ENCODE results near the gene EOGT. TPM values are rescaled to one million over a fixed set of nuclear protein-coding genes. Genes with fewer than 3 reads are reported as not detected.

The EOGT gene
- total RNA-seq, 1 donor from 2014 or later, result 15.5 TPM

DNA sequence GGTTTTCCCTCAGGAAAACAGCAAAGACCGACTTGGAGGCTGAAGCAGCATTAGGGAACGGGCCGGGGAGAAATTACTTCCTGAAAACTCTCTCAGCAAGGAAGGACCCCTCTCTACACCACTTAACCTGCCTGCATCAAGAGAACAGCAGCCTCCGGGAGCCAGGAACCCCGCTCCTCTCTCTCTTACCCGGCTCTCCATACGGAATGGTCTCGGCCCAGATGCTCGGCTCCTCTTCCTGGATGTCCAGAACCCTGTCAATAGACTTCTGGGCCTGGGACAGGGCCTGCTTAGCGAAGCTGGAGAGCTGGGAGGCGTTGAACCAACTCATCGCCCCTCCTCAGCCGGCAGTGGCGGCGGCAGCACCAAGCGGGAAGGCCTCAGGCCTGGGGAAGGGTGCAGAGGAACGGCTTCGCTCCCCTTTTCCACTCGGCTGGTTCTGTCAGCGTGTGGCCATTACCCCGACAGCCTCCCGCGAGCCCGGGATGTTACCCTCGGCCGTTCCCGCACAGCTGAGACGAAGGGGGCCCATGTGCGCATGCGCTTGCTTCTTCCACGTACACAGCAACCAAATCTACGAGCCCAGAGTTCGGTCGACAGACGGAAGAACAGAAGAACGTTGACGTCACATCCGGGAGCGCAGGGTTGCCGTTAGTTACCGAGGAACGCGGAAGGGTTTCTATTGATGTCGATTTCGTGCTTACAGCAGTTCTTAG lies 38.4 kb upstream of the EOGT start, which contains the start of gene TMF1:
Gene TMF1 (minus strand): TSS at position 578 of the 716 bp plus-strand sequence. CDS start 247 bp downstream, at position 331.
- H3K27me3 Mint-ChIP-seq, result no peaks in the 10 kb centered on the region
- no peaks in the 10 kb centered on the region for H3K9me3 Mint-ChIP-seq (ENCODE audit: low read depth)
- peak; percentile 96 for DNase-seq (ENCODE audit: low spot score, unreplicated experiment)
- peaks cover 22% of the 10 kb centered on the region for H3K4me1 Mint-ChIP-seq (ENCODE audit: low read depth)
- peak within 1 kb of the TSS; percentile 99 for H3K27ac Mint-ChIP-seq
- peak within 1 kb of the TSS; percentile 99 for H3K4me3 Mint-ChIP-seq (ENCODE audit: low read depth)
- TF ChIP-seq, protein P1, sequence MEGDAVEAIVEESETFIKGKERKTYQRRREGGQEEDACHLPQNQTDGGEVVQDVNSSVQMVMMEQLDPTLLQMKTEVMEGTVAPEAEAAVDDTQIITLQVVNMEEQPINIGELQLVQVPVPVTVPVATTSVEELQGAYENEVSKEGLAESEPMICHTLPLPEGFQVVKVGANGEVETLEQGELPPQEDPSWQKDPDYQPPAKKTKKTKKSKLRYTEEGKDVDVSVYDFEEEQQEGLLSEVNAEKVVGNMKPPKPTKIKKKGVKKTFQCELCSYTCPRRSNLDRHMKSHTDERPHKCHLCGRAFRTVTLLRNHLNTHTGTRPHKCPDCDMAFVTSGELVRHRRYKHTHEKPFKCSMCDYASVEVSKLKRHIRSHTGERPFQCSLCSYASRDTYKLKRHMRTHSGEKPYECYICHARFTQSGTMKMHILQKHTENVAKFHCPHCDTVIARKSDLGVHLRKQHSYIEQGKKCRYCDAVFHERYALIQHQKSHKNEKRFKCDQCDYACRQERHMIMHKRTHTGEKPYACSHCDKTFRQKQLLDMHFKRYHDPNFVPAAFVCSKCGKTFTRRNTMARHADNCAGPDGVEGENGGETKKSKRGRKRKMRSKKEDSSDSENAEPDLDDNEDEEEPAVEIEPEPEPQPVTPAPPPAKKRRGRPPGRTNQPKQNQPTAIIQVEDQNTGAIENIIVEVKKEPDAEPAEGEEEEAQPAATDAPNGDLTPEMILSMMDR (IDR thresholded peaks at IDR 0.05; ENCODE audit: unreplicated experiment), result no peak
- H3K36me3 Mint-ChIP-seq (ENCODE audit: insufficient read depth), result peaks cover 16% of the 10 kb centered on the region

DNA sequence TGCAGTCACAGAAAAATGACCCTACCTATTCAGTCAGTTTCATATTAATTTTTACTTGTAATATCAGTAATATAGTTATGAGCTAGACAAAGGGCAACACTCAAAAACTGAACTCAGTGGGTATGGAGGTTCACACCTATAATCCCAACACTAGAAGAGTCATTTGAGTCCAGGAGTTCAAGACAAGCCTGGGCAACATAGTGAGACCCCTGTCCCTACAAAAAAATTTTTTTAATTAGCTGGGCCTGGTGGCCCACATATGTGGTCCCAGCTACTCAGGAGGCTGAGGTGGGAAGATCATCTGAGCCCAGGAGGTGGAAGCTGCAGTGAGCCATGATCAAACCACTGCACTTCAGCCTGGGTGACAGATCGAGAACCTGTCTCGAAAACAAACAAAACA lies 35.5 kb upstream of the EOGT start:
- no peak for DNase-seq (ENCODE audit: low spot score, unreplicated experiment)
- H3K4me3 Mint-ChIP-seq (ENCODE audit: low read depth), result no peak overlapping the region
- no peak overlapping the region for H3K27ac Mint-ChIP-seq
- peaks cover 16% of the 10 kb centered on the region for H3K36me3 Mint-ChIP-seq (ENCODE audit: insufficient read depth)
- peaks cover 22% of the 10 kb centered on the region for H3K4me1 Mint-ChIP-seq (ENCODE audit: low read depth)
- TF ChIP-seq, protein P1 (IDR thresholded peaks at IDR 0.05; ENCODE audit: unreplicated experiment), result no peak
- H3K9me3 Mint-ChIP-seq (ENCODE audit: low read depth), result no peaks in the 10 kb centered on the region
- no peaks in the 10 kb centered on the region for H3K27me3 Mint-ChIP-seq

DNA sequence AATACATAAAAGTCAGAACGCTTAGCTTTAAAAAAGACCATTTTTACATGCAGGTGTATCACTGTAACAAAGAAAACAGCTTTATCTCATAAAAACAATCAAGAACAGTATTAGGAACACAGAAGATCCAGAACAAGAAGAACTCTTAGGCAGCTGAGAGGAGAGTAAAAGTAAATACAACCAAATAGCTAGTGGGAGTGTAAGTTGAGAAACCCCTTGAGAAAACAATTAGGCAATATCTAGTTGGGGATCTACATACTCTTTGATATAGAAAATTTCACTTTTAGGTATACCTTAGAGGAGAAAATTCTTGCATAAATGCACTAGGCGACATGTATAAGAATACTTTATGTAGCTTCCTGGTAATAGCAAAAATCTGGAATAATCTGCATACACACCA lies 31.1 kb upstream of the EOGT start:
- no peaks in the 10 kb centered on the region for H3K27me3 Mint-ChIP-seq
- H3K27ac Mint-ChIP-seq, result no peak overlapping the region
- no peaks in the 10 kb centered on the region for H3K9me3 Mint-ChIP-seq (ENCODE audit: low read depth)
- peaks cover 26% of the 10 kb centered on the region for H3K36me3 Mint-ChIP-seq (ENCODE audit: insufficient read depth)
- H3K4me3 Mint-ChIP-seq (ENCODE audit: low read depth), result no peak overlapping the region
- TF ChIP-seq, protein P1 (IDR thresholded peaks at IDR 0.05; ENCODE audit: unreplicated experiment), result no peak
- no peak for DNase-seq (ENCODE audit: low spot score, unreplicated experiment)
- H3K4me1 Mint-ChIP-seq (ENCODE audit: low read depth), result peaks cover 6% of the 10 kb centered on the region

DNA sequence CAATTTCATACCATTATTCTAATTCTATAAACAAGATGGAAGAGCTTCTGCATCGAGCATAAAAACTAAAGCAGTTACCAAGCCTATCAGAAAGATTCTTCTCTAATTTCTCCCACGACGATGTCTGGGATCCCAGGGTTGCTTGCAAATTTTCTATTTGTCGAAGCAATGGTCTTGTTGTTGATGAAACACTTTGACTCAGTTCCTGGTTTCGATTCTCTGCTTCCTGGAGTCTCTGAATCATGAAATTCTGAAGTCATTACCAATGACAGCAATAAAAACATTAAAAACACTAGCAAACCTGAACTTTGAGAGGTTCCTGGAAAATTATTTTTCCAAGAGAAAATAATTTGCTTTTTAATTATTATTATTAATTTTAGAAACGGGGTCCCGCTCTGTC lies 20.0 kb upstream of the EOGT start:
- Mint-ChIP-seq H3K27ac (no peak overlapping the region), H3K9me3 (ENCODE audit: low read depth) (no peaks in the 10 kb centered on the region), H3K4me3 (ENCODE audit: low read depth) (no peak overlapping the region), H3K27me3 (no peaks in the 10 kb centered on the region), H3K4me1 (ENCODE audit: low read depth) (no peaks in the 10 kb centered on the region), H3K36me3 (ENCODE audit: insufficient read depth) (peaks cover 23% of the 10 kb centered on the region)
- DNase-seq (ENCODE audit: low spot score, unreplicated experiment), result no peak
- TF ChIP-seq, protein P1 (IDR thresholded peaks at IDR 0.05; ENCODE audit: unreplicated experiment), result no peak

DNA sequence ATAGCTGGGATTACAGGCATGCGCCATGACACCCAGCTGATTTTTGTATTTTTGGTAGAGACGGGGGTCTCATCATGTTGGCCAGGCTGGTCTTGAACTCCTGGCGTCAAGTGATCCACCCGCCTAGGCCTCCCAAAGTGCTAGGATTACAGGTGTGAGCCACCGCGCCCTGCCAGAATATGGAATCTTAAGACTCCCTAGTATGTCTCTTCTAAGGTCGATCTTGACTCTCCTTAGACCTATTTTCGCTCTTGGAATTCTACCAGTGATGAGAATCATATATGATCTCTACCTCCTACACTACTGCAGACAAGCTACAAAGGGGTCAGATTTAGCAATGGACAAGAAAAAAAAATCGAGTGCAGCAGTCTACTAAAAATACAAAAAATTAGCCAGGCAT lies 19.3 kb upstream of the EOGT start:
- H3K36me3 Mint-ChIP-seq (ENCODE audit: insufficient read depth), result peaks cover 27% of the 10 kb centered on the region
- H3K4me3 Mint-ChIP-seq (ENCODE audit: low read depth), result no peak overlapping the region
- H3K27me3 Mint-ChIP-seq, result no peaks in the 10 kb centered on the region
- no peaks in the 10 kb centered on the region for H3K9me3 Mint-ChIP-seq (ENCODE audit: low read depth)
- H3K27ac Mint-ChIP-seq, result no peak overlapping the region
- TF ChIP-seq, protein P1 (IDR thresholded peaks at IDR 0.05; ENCODE audit: unreplicated experiment), result no peak
- no peak for DNase-seq (ENCODE audit: low spot score, unreplicated experiment)
- no peaks in the 10 kb centered on the region for H3K4me1 Mint-ChIP-seq (ENCODE audit: low read depth)

Measured in progenitor cell of endocrine pancreas (in vitro differentiated cells).